Endothelial cell (in vitro differentiated cells): ENCODE data around the gene SLC12A6. TPM values are rescaled to one million over a fixed set of nuclear protein-coding genes. Genes with fewer than 3 reads are reported as not detected.
A peak's percentile ranks its signal among the peaks of the same experiment; 100 is the strongest.
"Not testable (repeated sequence)": the region's sequence is repeated elsewhere in the genome, so short reads cannot be mapped to it uniquely, and the experiment has no call there.

Experiments
- DNase-seq: peaks from one replicate; pipeline ENCODE4 v3.0.0; 2021; ENCODE audit warnings: low spot score
- H3K27ac Mint-ChIP-seq: one replicate; pipeline ENCODE4 v1.8.0; 2021; ENCODE audit warnings: mixed read lengths, inconsistent platforms; ENCODE audit not compliant: unreplicated experiment
- H3K27me3 Mint-ChIP-seq: one replicate; pipeline ENCODE4 v1.8.0; 2021; ENCODE audit warnings: mild to moderate bottlenecking, moderate library complexity, mixed read lengths, inconsistent platforms; ENCODE audit not compliant: unreplicated experiment
- H3K36me3 Mint-ChIP-seq: one replicate; pipeline ENCODE4 v1.8.0; 2021; ENCODE audit warnings: mild to moderate bottlenecking, low read depth, mixed read lengths, inconsistent platforms; ENCODE audit not compliant: unreplicated experiment
- H3K4me1 Mint-ChIP-seq: one replicate; pipeline ENCODE4 v1.8.0; 2021; ENCODE audit warnings: mild to moderate bottlenecking, mixed read lengths, inconsistent platforms; ENCODE audit not compliant: unreplicated experiment
- H3K4me3 Mint-ChIP-seq: one replicate; pipeline ENCODE4 v1.8.0; 2021; ENCODE audit warnings: mild to moderate bottlenecking, mixed read lengths, inconsistent platforms; ENCODE audit not compliant: unreplicated experiment
- H3K9me3 Mint-ChIP-seq: one replicate; pipeline ENCODE4 v1.8.0; 2021; ENCODE audit warnings: mixed read lengths, inconsistent platforms; ENCODE audit not compliant: unreplicated experiment
- CTCF ChIP-seq: fragments of 200-600 bp; sonication (generic); IDR thresholded peaks from one replicate; pipeline ENCODE4 v1.5.0; 2021; ENCODE audit warnings: antibody characterized with exemption; ENCODE audit not compliant: unreplicated experiment
- total RNA-seq: library from RNA; stranded (reverse); fragmentation: NEBNext Ultra II Directional; extraction: Animal tissue kit (Norgen Biotek cat#: 25700); gene quantifications from one replicate; pipeline ENCODE4 v1.2.1, GENCODE V29; 2021; ENCODE audit not compliant: unreplicated experiment

The SLC12A6 gene
- total RNA-seq, 1 donor from 2014 or later, result 22.4 TPM

- H3K4me1 Mint-ChIP-seq, result no peaks in the 10 kb centered on the region
- no peak overlapping the region for H3K27ac Mint-ChIP-seq
- DNase-seq, result no peak
- peaks cover 3% of the 10 kb centered on the region for H3K27me3 Mint-ChIP-seq
- no peak for TF ChIP-seq CTCF
- H3K4me3 Mint-ChIP-seq, result no peak overlapping the region
- H3K36me3 Mint-ChIP-seq, result no peaks in the 10 kb centered on the region
- H3K9me3 Mint-ChIP-seq, result no peaks in the 10 kb centered on the region
These were observed 12.2 kb upstream of the SLC12A6 start for GRCh38 chr15:34349769-34350168.

- no peaks in the 10 kb centered on the region for H3K36me3 Mint-ChIP-seq
- no peak overlapping the region for H3K27ac Mint-ChIP-seq
- no peak for TF ChIP-seq CTCF
- peaks cover 3% of the 10 kb centered on the region for H3K27me3 Mint-ChIP-seq
- H3K4me3 Mint-ChIP-seq, result no peak overlapping the region
- H3K9me3 Mint-ChIP-seq, result no peaks in the 10 kb centered on the region
- DNase-seq, result no peak
- H3K4me1 Mint-ChIP-seq, result no peaks in the 10 kb centered on the region
These were observed 11.2 kb upstream of the SLC12A6 start for GRCh38 chr15:34348735-34349300.

- H3K4me3 Mint-ChIP-seq, result no peak overlapping the region
- TF ChIP-seq CTCF, result no peak
- no peaks in the 10 kb centered on the region for H3K9me3 Mint-ChIP-seq
- H3K27me3 Mint-ChIP-seq, result peaks cover 3% of the 10 kb centered on the region
- no peak for DNase-seq
- H3K4me1 Mint-ChIP-seq, result no peaks in the 10 kb centered on the region
- H3K27ac Mint-ChIP-seq, result no peak overlapping the region
- no peaks in the 10 kb centered on the region for H3K36me3 Mint-ChIP-seq
These were observed 10.5 kb upstream of the SLC12A6 start for GRCh38 chr15:34347951-34348638.

DNA sequence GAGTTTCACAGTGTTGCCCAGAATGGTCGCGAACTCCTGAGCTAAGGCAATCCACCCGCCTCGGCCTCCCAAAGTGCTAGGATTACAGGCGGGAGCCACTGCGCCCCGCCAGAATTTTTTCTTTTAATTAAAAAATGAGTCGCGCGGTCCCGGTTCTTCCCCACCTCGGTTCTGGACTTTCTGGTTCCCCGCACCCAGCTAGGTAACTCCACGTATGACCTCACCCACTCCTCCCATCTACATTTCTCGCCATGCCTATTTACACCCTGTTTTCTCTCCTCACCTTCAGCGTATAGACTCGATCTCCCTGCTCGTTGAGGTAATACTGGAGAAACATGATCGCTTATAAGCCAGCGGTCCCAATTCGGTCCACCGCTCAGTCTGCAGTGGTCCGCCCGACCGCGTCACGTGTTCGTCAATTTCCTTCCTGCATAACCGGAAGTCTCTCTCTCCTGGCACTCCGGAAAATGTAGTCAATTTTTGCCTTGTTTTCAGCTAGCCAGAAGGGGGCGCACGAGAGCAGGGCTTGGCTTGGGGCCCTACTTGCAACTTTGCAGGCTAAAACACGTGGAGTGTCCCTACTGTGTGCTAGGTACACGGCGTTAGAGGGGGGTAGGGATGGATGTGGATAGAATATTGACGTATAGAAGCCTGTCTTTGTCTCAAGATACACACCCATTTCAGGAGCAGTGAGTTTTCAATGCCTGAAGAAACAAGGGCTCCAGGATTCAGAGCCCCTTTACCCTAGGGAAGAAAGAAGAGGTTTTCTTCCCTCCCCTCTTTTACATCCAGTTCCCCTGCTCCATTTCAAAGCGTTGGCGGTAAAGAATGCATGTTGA is 5.4 kb upstream of the SLC12A6 start, which contains the start of the genes NOP10 and NUTM1:
NOP10 (minus strand) TSS at position 400 of the 839 bp plus-strand sequence; CDS start at position 337, 63 bp downstream.
NUTM1 (plus strand) TSS at position 579 of the 839 bp plus-strand sequence. CDS start 382 bp downstream, outside the sequence.
- H3K4me1 Mint-ChIP-seq, result peaks cover 9% of the 10 kb centered on the region
- H3K4me3 Mint-ChIP-seq, result peak within 1 kb of the TSS; percentile 93
- H3K27me3 Mint-ChIP-seq, result peaks cover 6% of the 10 kb centered on the region
- no peaks in the 10 kb centered on the region for H3K9me3 Mint-ChIP-seq
- H3K27ac Mint-ChIP-seq, result peak within 1 kb of the TSS; percentile 80
- DNase-seq, result peak; percentile 95
- peaks cover 15% of the 10 kb centered on the region for H3K36me3 Mint-ChIP-seq
- peak; percentile 98 for TF ChIP-seq CTCF

DNA sequence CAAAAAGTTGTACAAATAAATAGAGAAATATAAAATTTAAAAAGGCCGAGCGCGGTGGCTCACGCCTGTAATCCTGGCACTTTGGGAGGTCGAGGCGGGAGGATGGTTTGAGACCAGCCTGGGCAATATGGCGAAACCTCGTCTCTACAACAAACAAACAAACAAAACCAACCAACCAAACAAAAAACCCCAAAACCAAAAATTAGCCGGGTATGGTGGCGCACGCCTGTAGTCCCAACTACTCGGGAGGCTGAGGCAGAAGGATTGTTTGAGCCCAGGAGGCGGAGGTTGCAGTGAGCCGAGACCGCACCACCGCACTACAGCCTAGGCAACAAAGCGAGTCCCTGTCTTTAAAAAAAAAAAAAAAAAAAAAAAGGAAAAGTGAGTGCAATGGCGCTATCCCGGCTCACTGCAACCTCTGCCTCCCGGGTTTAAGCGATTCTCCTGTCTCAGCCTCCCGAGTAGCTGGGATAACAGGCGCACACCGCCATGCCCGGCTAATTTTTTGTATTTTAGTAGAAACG is 4.7 kb upstream of the SLC12A6 start:
- not testable (repeated sequence) for H3K9me3 Mint-ChIP-seq, DNase-seq, H3K27me3 Mint-ChIP-seq, H3K4me1 Mint-ChIP-seq
- Mint-ChIP-seq H3K27ac (peak overlapping the region; percentile 80), H3K36me3 (peaks cover 15% of the 10 kb centered on the region), H3K4me3 (peak overlapping the region; percentile 93)
